Esophagus squamous epithelium (tissue), 4 donors: ENCODE results near the gene NUP210L.

Experiments used
- CTCF ChIP-seq, 6 experiments: fragments of 450-650 bp in 4 of 6; fragments of 200-600 bp in 2 of 6; sonication (generic) in 2 of 6; IDR thresholded peaks; one replicate each; pipeline ENCODE4 v1.5.1; 2016 to 2019; ENCODE audit warnings: antibody characterized with exemption in 6 of 6, mild to moderate bottlenecking in 4 of 6, moderate library complexity in 4 of 6
- POLR2A ChIP-seq, 4 donors: fragments of 450-650 bp; IDR thresholded peaks; one replicate each; pipeline ENCODE4 v1.6.1; 2017; ENCODE audit warnings: antibody characterized with exemption in 4 of 4, mild to moderate bottlenecking in 4 of 4, moderate library complexity in 3 of 4

GRCh38 chr1:154154534-154155191 is at the start of gene NUP210L:
- TF ChIP-seq CTCF (IDR thresholded peaks at IDR 0.05) (no peak), POLR2A (IDR thresholded peaks at IDR 0.05) (no peak)
